Activated T-cell treated with anti-CD3 and anti-CD28 coated beads for 1 hour (primary cell): ENCODE results near the gene ZNF593OS.

ENCODE experiments used
- DNase-seq: peaks from one replicate; pipeline ENCODE4 v3.0.0-alpha.2; 2020; ENCODE audit warnings: low read depth

Gene ZNF593OS

GRCh38 chr1:26126321-26127084, 45.1 kb downstream of the ZNF593OS start:
- DNase-seq = peak; percentile 18

GRCh38 chr1:26125946-26126320, 45.7 kb downstream of the ZNF593OS start:
- DNase-seq = no peak

GRCh38 chr1:26125382-26125781, 46.2 kb downstream of the ZNF593OS start:
- DNase-seq = no peak

- DNase-seq = no peak
These were observed 47.0 kb downstream of the ZNF593OS start for GRCh38 chr1:26124418-26125331.

- DNase-seq = no peak
These were observed 48.4 kb downstream of the ZNF593OS start for GRCh38 chr1:26122988-26123973.

GRCh38 chr1:26121854-26122773, 49.5 kb downstream of the ZNF593OS start:
- no peak for DNase-seq

GRCh38 chr1:26119892-26120608, 51.6 kb downstream of the ZNF593OS start:
- DNase-seq = no peak
